Glomerular visceral epithelial cell (primary cell): Measurements from ENCODE around the gene TBC1D10A.

Source experiments
- DNase-seq: peaks from one replicate; pipeline ENCODE4 v3.0.0-alpha.2; 2016; ENCODE audit errors: extremely low spot score

TBC1D10A gene

GRCh38 chr22:30265823-30266444 is 60.8 kb downstream of the TBC1D10A start:
- DNase-seq, result no peak

- DNase-seq, result no peak
Observed at GRCh38 chr22:30265131-30265720, 61.5 kb downstream of the TBC1D10A start.

- DNase-seq, result no peak
Observed at GRCh38 chr22:30263883-30264282, 62.9 kb downstream of the TBC1D10A start.

- peak; percentile 74 for DNase-seq
Observed at GRCh38 chr22:30262917-30263741, 63.6 kb downstream of the TBC1D10A start.

GRCh38 chr22:30262112-30262511 is 64.6 kb downstream of the TBC1D10A start:
- no peak for DNase-seq

- DNase-seq, result no peak
Observed at GRCh38 chr22:30261134-30261533, 65.6 kb downstream of the TBC1D10A start.

- no peak for DNase-seq
Observed at GRCh38 chr22:30260682-30261081, 66.1 kb downstream of the TBC1D10A start.

GRCh38 chr22:30260276-30260675 is 66.5 kb downstream of the TBC1D10A start:
- no peak for DNase-seq

- peak; percentile 79 for DNase-seq
Observed at GRCh38 chr22:30254314-30254713, 72.4 kb downstream of the TBC1D10A start.

GRCh38 chr22:30253205-30253852 is 73.4 kb downstream of the TBC1D10A start:
- DNase-seq, result peak; percentile 97

- DNase-seq, result peak; percentile 64
Observed at GRCh38 chr22:30252411-30253204, 74.1 kb downstream of the TBC1D10A start.

GRCh38 chr22:30251711-30252110 is 75.0 kb downstream of the TBC1D10A start:
- DNase-seq, result peak; percentile 92

- peak; percentile 96 for DNase-seq
Observed at GRCh38 chr22:30250661-30251267, 76.0 kb downstream of the TBC1D10A start.

GRCh38 chr22:30250039-30250565 is 76.6 kb downstream of the TBC1D10A start:
- no peak for DNase-seq

- no peak for DNase-seq
Observed at GRCh38 chr22:30249049-30250038, 77.4 kb downstream of the TBC1D10A start.

GRCh38 chr22:30248484-30248883 is 78.3 kb downstream of the TBC1D10A start:
- DNase-seq, result no peak

GRCh38 chr22:30247974-30248373 is 78.8 kb downstream of the TBC1D10A start:
- no peak for DNase-seq

GRCh38 chr22:30247561-30247960 is 79.2 kb downstream of the TBC1D10A start:
- no peak for DNase-seq

GRCh38 chr22:30246814-30247376 is 79.8 kb downstream of the TBC1D10A start:
- peak; percentile 72 for DNase-seq
